Ovary (tissue), 3 donors: ENCODE data around the gene APBB1IP.

ENCODE experiments used
- EP300 ChIP-seq: sonication (generic); formaldehyde crosslinking; IDR thresholded peaks from one replicate; pipeline ENCODE4 v1.6.1; 2017; ENCODE audit warnings: antibody characterized with exemption
- POLR2A ChIP-seq: fragments of 450-650 bp; IDR thresholded peaks from one replicate; pipeline ENCODE4 v1.6.1; 2017; ENCODE audit warnings: antibody characterized with exemption, mild to moderate bottlenecking, moderate library complexity
- TF ChIP-seq, protein P1 (sequence below), 3 donors: fragments of 450-650 bp in 2 of 3; fragments of 200-600 bp in 1 of 3; IDR thresholded peaks; one replicate each; pipeline versions ENCODE4 v1.5.1 to v1.8.0; 2016 to 2022; ENCODE audit warnings: antibody characterized with exemption in 3 of 3, mild to moderate bottlenecking in 1 of 3
- donor health status: DM: no; HTN: no; CAD: no.

- TF ChIP-seq POLR2A: no peak
- no peak for TF ChIP-seq EP300
- TF ChIP-seq, protein P1, sequence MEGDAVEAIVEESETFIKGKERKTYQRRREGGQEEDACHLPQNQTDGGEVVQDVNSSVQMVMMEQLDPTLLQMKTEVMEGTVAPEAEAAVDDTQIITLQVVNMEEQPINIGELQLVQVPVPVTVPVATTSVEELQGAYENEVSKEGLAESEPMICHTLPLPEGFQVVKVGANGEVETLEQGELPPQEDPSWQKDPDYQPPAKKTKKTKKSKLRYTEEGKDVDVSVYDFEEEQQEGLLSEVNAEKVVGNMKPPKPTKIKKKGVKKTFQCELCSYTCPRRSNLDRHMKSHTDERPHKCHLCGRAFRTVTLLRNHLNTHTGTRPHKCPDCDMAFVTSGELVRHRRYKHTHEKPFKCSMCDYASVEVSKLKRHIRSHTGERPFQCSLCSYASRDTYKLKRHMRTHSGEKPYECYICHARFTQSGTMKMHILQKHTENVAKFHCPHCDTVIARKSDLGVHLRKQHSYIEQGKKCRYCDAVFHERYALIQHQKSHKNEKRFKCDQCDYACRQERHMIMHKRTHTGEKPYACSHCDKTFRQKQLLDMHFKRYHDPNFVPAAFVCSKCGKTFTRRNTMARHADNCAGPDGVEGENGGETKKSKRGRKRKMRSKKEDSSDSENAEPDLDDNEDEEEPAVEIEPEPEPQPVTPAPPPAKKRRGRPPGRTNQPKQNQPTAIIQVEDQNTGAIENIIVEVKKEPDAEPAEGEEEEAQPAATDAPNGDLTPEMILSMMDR (IDR thresholded peaks at IDR 0.05): no peak
These were observed 1.4 kb downstream of the APBB1IP start for GRCh38 chr10:26439406-26440087.
